Keratinocyte (primary cell): ENCODE results near the gene TLCD1. TPM values are rescaled to one million over a fixed set of nuclear protein-coding genes. Genes with fewer than 3 reads are reported as not detected.

Source experiments
- DNase-seq: peaks from one replicate; pipeline ENCODE4 v3.0.0-alpha.2; 2011; ENCODE audit warnings: low read depth, missing footprints, low spot score
- FAIRE-seq: peaks from 2 replicates; lab custom pipeline; 2011; peaks lifted over from hg19 to GRCh38; lab: Jason Lieb, UNC
- H2AFZ ChIP-seq: 2 replicates; pipeline ENCODE4 v1.6.0; 2012; ENCODE audit warnings: low read length, control low read depth, inconsistent platforms; ENCODE audit not compliant: control insufficient read depth
- H3K27ac ChIP-seq: 2 replicates; pipeline ENCODE4 v1.5.1; 2011; ENCODE audit warnings: low read length; ENCODE audit not compliant: control insufficient read depth, insufficient read depth
- H3K27me3 ChIP-seq: 3 replicates; pipeline ENCODE4 v1.6.0; 2011; ENCODE audit warnings: low read length; ENCODE audit not compliant: control insufficient read depth, insufficient read depth; ENCODE audit errors: extremely low read depth
- H3K36me3 ChIP-seq, 2 experiments: 2 replicates in 1 of 2; 3 replicates in 1 of 2; pipeline ENCODE4 v1.5.1; 2011; ENCODE audit warnings: low read length in 2 of 2, mild to moderate bottlenecking in 1 of 2; ENCODE audit not compliant: control insufficient read depth in 2 of 2, insufficient read depth in 2 of 2; ENCODE audit errors: extremely low read depth in 1 of 2
- H3K4me1 ChIP-seq: 3 replicates; pipeline ENCODE4 v1.5.1; 2011; ENCODE audit warnings: low read length; ENCODE audit not compliant: control insufficient read depth, insufficient read depth; ENCODE audit errors: extremely low read depth
- H3K4me2 ChIP-seq: 3 replicates; pipeline ENCODE4 v1.6.0; 2011; ENCODE audit warnings: low read depth, low read length; ENCODE audit not compliant: control insufficient read depth, insufficient read depth; ENCODE audit errors: extremely low read depth
- H3K4me3 ChIP-seq, 3 experiments: fragments of 200-600 bp in 1 of 3; sonication (generic) in 1 of 3; 2 replicates in 2 of 3; 3 replicates in 1 of 3; pipeline ENCODE4 v1.5.1; 2011 to 2016; ENCODE audit warnings: low read length in 3 of 3, mild to moderate bottlenecking in 3 of 3, control low read depth in 2 of 3, inconsistent platforms in 1 of 3, low read depth in 1 of 3, mixed read lengths in 1 of 3, mixed run types in 1 of 3, moderate library complexity in 1 of 3; ENCODE audit not compliant: control insufficient read depth in 2 of 3, insufficient read depth in 2 of 3; ENCODE audit errors: extremely low read depth in 1 of 3
- H3K79me2 ChIP-seq: 2 replicates; pipeline ENCODE4 v1.6.0; 2012; ENCODE audit warnings: low read length; ENCODE audit not compliant: control insufficient read depth, insufficient read depth
- H3K9ac ChIP-seq: 3 replicates; pipeline ENCODE4 v1.6.0; 2011; ENCODE audit warnings: low read length; ENCODE audit not compliant: control insufficient read depth, insufficient read depth; ENCODE audit errors: extremely low read depth
- H3K9me1 ChIP-seq: 3 replicates; pipeline ENCODE4 v1.6.0; 2011; ENCODE audit warnings: low read length; ENCODE audit not compliant: control insufficient read depth, insufficient read depth; ENCODE audit errors: extremely low read depth
- H3K9me3 ChIP-seq: 2 replicates; pipeline ENCODE4 v1.5.1; 2012; ENCODE audit warnings: low read depth, low read length; ENCODE audit not compliant: control insufficient read depth
- H4K20me1 ChIP-seq: 3 replicates; pipeline ENCODE4 v1.6.0; 2011; ENCODE audit warnings: low read length; ENCODE audit not compliant: control insufficient read depth, insufficient read depth; ENCODE audit errors: extremely low read depth
- CTCF ChIP-seq, 3 experiments: IDR thresholded peaks in 1 of 3; conservative IDR thresholded peaks in 1 of 3; optimal IDR thresholded peaks in 1 of 3; 2 replicates in 2 of 3; 3 replicates in 1 of 3; pipeline versions ENCODE3 to v1.5.1; 2011; ENCODE audit warnings: low read length in 3 of 3, mild to moderate bottlenecking in 3 of 3, moderate library complexity in 2 of 3, control low read depth in 1 of 3, inconsistent platforms in 1 of 3; ENCODE audit not compliant: insufficient read depth in 2 of 3; ENCODE audit errors: extremely low read depth in 1 of 3
- EZH2 ChIP-seq: IDR thresholded peaks from one replicate; pipeline ENCODE4 v1.6.1; 2012; ENCODE audit warnings: inconsistent platforms, mild to moderate bottlenecking, low read length, moderate library complexity
- dilution Hi-C: fragments of 300-500 bp; cut with MboI; formaldehyde crosslinking; loops from one replicate; pipeline ENCODE4 v1.7.0; 2020; ENCODE audit warnings: low sequenced_read_pairs; ENCODE audit not compliant: extremely low pct_ligation_motif_present
- polyA plus RNA-seq, 5 experiments: library from polyadenylated mRNA; depleted of rRNA in 3 of 5; stranded (reverse) in 3 of 5; stranded (forward) in 1 of 5; unstranded in 1 of 5; fragments of >200 nt; gene quantifications; 1 replicate in 1 of 5; 2 replicates in 3 of 5; 3 replicates in 1 of 5; pipeline versions ENCODE4 v1.2.1 to v1.2.3, GENCODE V29; 2011 to 2012; ENCODE audit warnings: missing spikeins in 2 of 5, low read depth in 1 of 5, low replicate concordance in 1 of 5

TLCD1 gene
- polyA plus RNA-seq, 1 donor (not counting 4 experiments of a cell fraction or from before 2014, with no cell fraction given): 14.0 TPM

GRCh38 chr17:28758411-28759121 is 32.5 kb upstream of the TLCD1 start:
- FAIRE-seq (no peak), DNase-seq (no peak)
- Histone ChIP-seq H3K27me3 (no peaks in the 10 kb centered on the region), H3K9ac (no peak overlapping the region), H2AFZ (no peak overlapping the region), H3K4me1 (peaks cover 5% of the 10 kb centered on the region), H3K4me3 (no peak overlapping the region), H4K20me1 (peaks cover 9% of the 10 kb centered on the region), H3K27ac (no peak overlapping the region), H3K9me1 (peaks cover 2% of the 10 kb centered on the region), H3K9me3 (no peaks in the 10 kb centered on the region), H3K36me3 (peaks cover 21 to 31% of the 10 kb centered on the region in 2 experiments), H3K79me2 (peaks cover 15% of the 10 kb centered on the region), H3K4me2 (no peak overlapping the region)
- TF ChIP-seq CTCF (optimal IDR thresholded peaks at IDR 0.05 in 1 of 3, IDR thresholded peaks at IDR 0.05 in 1 of 3, conservative IDR thresholded peaks at IDR 0.05 in 1 of 3; ENCODE audit: extremely low read depth in 1 of 3, insufficient read depth in 2 of 3, low read length in 3 of 3): no peak
- TF ChIP-seq EZH2: no peak
- dilution Hi-C loops: no loop called here

- no peaks in the 10 kb centered on the region for H3K4me1 ChIP-seq
- no peak overlapping the region for H3K27ac ChIP-seq
- peaks cover 17 to 27% of the 10 kb centered on the region in 2 experiments for H3K36me3 ChIP-seq
- H3K79me2 ChIP-seq: peaks cover 7% of the 10 kb centered on the region
- TF ChIP-seq EZH2 (no peak), CTCF (optimal IDR thresholded peaks at IDR 0.05 in 1 of 3, IDR thresholded peaks at IDR 0.05 in 1 of 3, conservative IDR thresholded peaks at IDR 0.05 in 1 of 3; ENCODE audit: extremely low read depth in 1 of 3, insufficient read depth in 2 of 3, low read length in 3 of 3) (no peak)
- no peak overlapping the region for H3K4me2 ChIP-seq
- no peak overlapping the region for H3K9ac ChIP-seq
- H3K4me3 ChIP-seq: no peak overlapping the region
- DNase-seq (no peak), FAIRE-seq (no peak)
- H3K9me1 ChIP-seq: peaks cover 2% of the 10 kb centered on the region
- peaks cover 7% of the 10 kb centered on the region for H4K20me1 ChIP-seq
- dilution Hi-C loops: no loop called here
- H2AFZ ChIP-seq: no peak overlapping the region
- H3K9me3 ChIP-seq: no peaks in the 10 kb centered on the region
- no peaks in the 10 kb centered on the region for H3K27me3 ChIP-seq
These were observed 30.2 kb upstream of the TLCD1 start for GRCh38 chr17:28756049-28756804.
